T-cell (primary cell): Measurements from ENCODE around the gene TRNP1. TPM values are rescaled to one million over a fixed set of nuclear protein-coding genes. Genes with fewer than 3 reads are reported as not detected.

Source experiments
- ATAC-seq, 4 experiments: fragments of 200-7000 bp in 3 of 4; fragments of 150-1000 bp in 1 of 4; cut with Tn5 transposase; replicated peaks in 1 of 4; 1 replicate in 3 of 4; 2 replicates in 1 of 4; pipeline ENCODE4 v1.10.0; 2021; ENCODE audit warnings: moderate library complexity in 3 of 4, mild to moderate bottlenecking in 2 of 4, moderate number of reproducible peaks in 1 of 4
- CTCF ChIA-PET, 2 donors: fragments of 300-600 bp; sonication (Branson Sonifier 250); formaldehyde crosslinking; loops; one replicate each; lab custom pipeline; 2022; ENCODE audit warnings: antibody characterized with exemption in 2 of 2; lab: Charles Lee
- POLR2A ChIA-PET, 2 donors: fragments of 300-600 bp; sonication (Branson Sonifier 250); formaldehyde crosslinking; loops; one replicate each; lab custom pipeline; 2022; ENCODE audit warnings: antibody characterized with exemption in 2 of 2; lab: Charles Lee
- DNase-seq, 35 experiments: peaks; one replicate each; pipeline versions ENCODE4 v3.0.0 to v3.0.0-alpha.2; 2013 to 2023
- H3K27ac ChIP-seq: one replicate; pipeline ENCODE4 v1.5.1; 2013; ENCODE audit warnings: low read length
- H3K27me3 ChIP-seq, 2 experiments: replicated peaks in 1 of 2; 1 replicate in 1 of 2; 2 replicates in 1 of 2; pipeline versions ENCODE4 v1.6.1 to v1.7.0; 2013; ENCODE audit warnings: low read length in 1 of 2, mixed read lengths in 1 of 2; ENCODE audit not compliant: control insufficient read depth in 2 of 2, insufficient read depth in 2 of 2; ENCODE audit errors: extremely low read depth in 1 of 2
- H3K36me3 ChIP-seq, 2 donors: 1 replicate in 1 of 2; 2 replicates in 1 of 2; pipeline versions ENCODE4 v1.6.1 to v1.7.0; 2013; ENCODE audit warnings: low read length in 1 of 2; ENCODE audit not compliant: control insufficient read depth in 2 of 2, insufficient read depth in 1 of 2; ENCODE audit errors: extremely low read depth in 1 of 2
- H3K4me1 ChIP-seq, 2 experiments: 1 replicate in 1 of 2; 2 replicates in 1 of 2; pipeline versions ENCODE4 v1.6.1 to v1.7.0; 2013; ENCODE audit warnings: low read length in 2 of 2, mixed read lengths in 1 of 2; ENCODE audit not compliant: insufficient read depth in 2 of 2, control insufficient read depth in 1 of 2; ENCODE audit errors: extremely low read depth in 1 of 2
- H3K4me3 ChIP-seq, 2 donors: 1 replicate in 1 of 2; 2 replicates in 1 of 2; pipeline versions ENCODE4 v1.5.1 to v1.7.0; 2013; ENCODE audit warnings: mild to moderate bottlenecking in 2 of 2, low read length in 1 of 2, moderate library complexity in 1 of 2; ENCODE audit not compliant: control insufficient read depth in 1 of 2; ENCODE audit errors: extremely low read depth in 1 of 2
- H3K9me3 ChIP-seq: 2 replicates; pipeline ENCODE4 v1.7.0; 2013
- H3K27ac Mint-ChIP-seq, 2 donors: one replicate each; pipeline ENCODE4 v1.8.0; 2020 to 2021; ENCODE audit warnings: mild to moderate bottlenecking in 2 of 2, mixed read lengths in 2 of 2
- H3K27me3 Mint-ChIP-seq, 2 donors: one replicate each; pipeline ENCODE4 v1.8.0; 2021 to 2022; ENCODE audit warnings: mixed read lengths in 2 of 2
- H3K36me3 Mint-ChIP-seq: one replicate; pipeline ENCODE4 v1.8.0; 2021; ENCODE audit warnings: mixed read lengths
- H3K4me1 Mint-ChIP-seq, 3 donors: one replicate each; pipeline ENCODE4 v1.8.0; 2020 to 2022; ENCODE audit warnings: mixed read lengths in 3 of 3, mild to moderate bottlenecking in 1 of 3
- H3K4me3 Mint-ChIP-seq, 3 donors: one replicate each; pipeline ENCODE4 v1.8.0; 2020 to 2022; ENCODE audit warnings: mild to moderate bottlenecking in 3 of 3, mixed read lengths in 3 of 3, moderate library complexity in 3 of 3
- H3K9me3 Mint-ChIP-seq, 3 donors: one replicate each; pipeline ENCODE4 v1.8.0; 2020 to 2022; ENCODE audit warnings: mixed read lengths in 3 of 3
- WGBS: methylation state at CpG from one replicate; pipeline ENCODE4 v1.1.5; 2013; ENCODE audit warnings: missing lambda C conversion rate; ENCODE audit not compliant: insufficient coverage; 5-methylcytosine and 5-hydroxymethylcytosine counted together
- total RNA-seq, 35 experiments: library from RNA in 6 of 35; stranded (reverse) in 6 of 35; fragments of 120-200 nt in 1 of 35; gene quantifications; one replicate each; pipeline versions ENCODE4 v1.2.1 to v1.2.4 and lab custom pipeline; 2013 to 2026

Gene TRNP1
- total RNA-seq, 5 donors from 2014 or later (not counting 1 experiment from before 2014, with no cell fraction given), result 0.26 to 0.53 (median 0.38) TPM; not detected in 2

- CTCF ChIA-PET, result interaction anchor here in 1 of 2 donors (0.7 kb wide), 1 partner anchor 42 kb away, joined by 3 read pairs; no protein-coding TSS in a partner anchor
- H3K9me3 ChIP-seq, result no peaks in the 10 kb centered on the region
Measured at GRCh38 chr1:27003745-27004470, 10.4 kb downstream of the TRNP1 start.

GRCh38 chr1:27004471-27005165, 11.1 kb downstream of the TRNP1 start:
- POLR2A ChIA-PET, result no interaction called here
- Mint-ChIP-seq H3K4me1 (peaks cover 0 to 3% (median 0%) of the 10 kb centered on the region in 3 donors), H3K27ac (no peak overlapping the region), H3K4me3 (no peak overlapping the region), H3K36me3 (no peaks in the 10 kb centered on the region), H3K27me3 (peaks cover 0 to 6% of the 10 kb centered on the region in 2 donors), H3K9me3 (no peaks in the 10 kb centered on the region)
- Histone ChIP-seq H3K4me1 (no peaks in the 10 kb centered on the region), H3K36me3 (no peaks in the 10 kb centered on the region), H3K27ac (no peak overlapping the region), H3K27me3 (peaks cover 0 to 44% of the 10 kb centered on the region in 2 experiments), H3K9me3 (no peaks in the 10 kb centered on the region), H3K4me3 (no peak overlapping the region)
- DNase-seq (no peak), ATAC-seq (no peak)
- WGBS, result no CpG with 5 or more reads among the region's 10 CpGs
- CTCF ChIA-PET, result no interaction called here

More at GRCh38 chr1:27003745-27004470, 10.4 kb downstream of the TRNP1 start:
- Histone ChIP-seq H3K27ac (no peak overlapping the region), H3K27me3 (peaks cover 0 to 47% of the 10 kb centered on the region in 2 experiments), H3K4me3 (no peak overlapping the region), H3K4me1 (no peaks in the 10 kb centered on the region), H3K36me3 (no peaks in the 10 kb centered on the region)
- WGBS, result 89% methylated on average over 3 of the region's 7 CpGs
- no peak overlapping the region for H3K27ac Mint-ChIP-seq
- DNase-seq (no peak), ATAC-seq (no peak)
- POLR2A ChIA-PET, result no interaction called here
- no peaks in the 10 kb centered on the region for H3K36me3 Mint-ChIP-seq
- H3K9me3 Mint-ChIP-seq, result no peaks in the 10 kb centered on the region
- peaks cover 0 to 6% of the 10 kb centered on the region in 2 donors for H3K27me3 Mint-ChIP-seq
- peaks cover 0 to 3% (median 0%) of the 10 kb centered on the region in 3 donors for H3K4me1 Mint-ChIP-seq
- H3K4me3 Mint-ChIP-seq, result no peak overlapping the region

GRCh38 chr1:27005166-27005530, 11.7 kb downstream of the TRNP1 start:
- no peak overlapping the region for H3K4me3 Mint-ChIP-seq
- Histone ChIP-seq H3K4me1 (no peaks in the 10 kb centered on the region), H3K27ac (no peak overlapping the region), H3K4me3 (no peak overlapping the region), H3K36me3 (no peaks in the 10 kb centered on the region), H3K27me3 (peaks cover 0 to 48% of the 10 kb centered on the region in 2 experiments), H3K9me3 (no peaks in the 10 kb centered on the region)
- H3K36me3 Mint-ChIP-seq, result no peaks in the 10 kb centered on the region
- H3K4me1 Mint-ChIP-seq, result peaks cover 0 to 3% (median 0%) of the 10 kb centered on the region in 3 donors
- H3K27ac Mint-ChIP-seq, result no peak overlapping the region
- DNase-seq (no peak), ATAC-seq (no peak)
- ChIA-PET POLR2A (no interaction called here), CTCF (no interaction called here)
- WGBS, result 94% methylated on average over 2 of the region's 3 CpGs
- peaks cover 0 to 10% of the 10 kb centered on the region in 2 donors for H3K27me3 Mint-ChIP-seq
- no peaks in the 10 kb centered on the region for H3K9me3 Mint-ChIP-seq

DNA sequence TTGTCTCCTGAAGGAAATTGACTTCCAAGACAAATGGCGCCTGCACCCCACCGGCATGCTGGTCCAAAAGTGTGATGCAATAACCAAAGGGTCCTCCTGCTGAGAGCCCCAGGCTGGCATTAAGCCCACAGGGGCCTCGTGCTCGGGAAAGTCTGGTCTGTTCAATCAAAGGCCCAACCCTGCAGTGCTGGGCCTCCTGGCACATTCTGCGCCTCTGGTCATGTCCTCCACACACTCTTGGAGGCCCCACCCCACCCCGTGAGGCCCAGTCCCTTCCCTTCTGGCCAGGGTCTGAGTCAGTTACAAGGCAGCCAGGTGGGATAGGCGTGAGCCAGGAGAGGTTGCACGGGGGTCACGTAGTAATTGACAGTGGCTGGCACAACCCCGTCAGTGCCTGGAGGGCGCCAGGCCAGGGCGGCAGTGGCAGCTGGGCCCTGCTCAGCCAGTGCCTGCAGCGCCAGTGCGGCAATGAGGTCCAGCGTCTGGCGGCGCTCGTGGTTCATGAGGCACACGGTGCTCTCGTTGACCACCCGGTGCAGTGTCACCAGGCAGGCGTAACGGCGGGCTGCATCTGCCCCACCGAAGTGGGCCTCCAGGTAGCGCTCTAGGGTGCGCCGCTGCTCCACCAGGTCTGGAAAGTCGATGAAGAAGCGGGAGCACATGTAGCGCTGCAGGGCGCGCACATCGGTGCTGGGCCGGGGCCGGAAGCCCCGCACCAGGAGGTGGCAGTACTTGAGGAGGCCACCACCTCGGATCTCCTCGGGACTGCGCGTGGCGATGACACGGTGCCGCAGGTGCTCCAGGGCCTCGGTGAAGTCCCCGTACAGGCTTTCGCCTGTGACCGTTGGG, 12.4 kb downstream of the TRNP1 start:
- WGBS, result 94% methylated on average over 47 of the region's 48 CpGs
- Histone ChIP-seq H3K9me3 (no peaks in the 10 kb centered on the region), H3K36me3 (no peaks in the 10 kb centered on the region), H3K27me3 (peaks cover 0 to 54% of the 10 kb centered on the region in 2 experiments), H3K27ac (no peak overlapping the region), H3K4me1 (no peaks in the 10 kb centered on the region), H3K4me3 (no peak overlapping the region)
- Mint-ChIP-seq H3K4me3 (no peak overlapping the region), H3K27me3 (peaks cover 0 to 13% of the 10 kb centered on the region in 2 donors), H3K4me1 (peaks cover 0 to 3% (median 0%) of the 10 kb centered on the region in 3 donors), H3K36me3 (no peaks in the 10 kb centered on the region), H3K27ac (no peak overlapping the region), H3K9me3 (no peaks in the 10 kb centered on the region)
- POLR2A ChIA-PET, result no interaction called here
- ATAC-seq (no peak), DNase-seq (no peak)
- CTCF ChIA-PET, result no interaction called here

DNA sequence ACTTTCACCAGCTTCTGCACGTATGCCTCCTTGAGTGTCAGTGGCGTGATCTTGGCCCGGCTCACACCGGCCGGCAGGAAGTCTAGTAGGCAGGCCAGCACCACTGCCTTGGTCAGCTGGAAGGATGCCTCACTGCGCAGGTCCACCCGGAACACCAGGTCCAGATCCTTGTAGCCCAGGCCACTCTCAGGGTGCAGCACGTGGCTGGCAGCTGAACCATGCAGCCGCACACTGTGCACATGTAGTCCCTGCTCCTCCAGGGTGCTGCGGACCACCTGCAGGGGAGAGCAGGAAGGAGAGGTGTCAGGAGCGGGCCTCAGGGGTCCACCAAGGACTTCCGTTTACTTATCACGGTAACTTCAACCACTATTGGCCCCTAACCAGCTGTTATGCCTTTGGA, 13.2 kb downstream of the TRNP1 start:
- ATAC-seq (no peak), DNase-seq (no peak)
- no peak overlapping the region for H3K27ac ChIP-seq
- H3K27me3 ChIP-seq, result peaks cover 3 to 55% of the 10 kb centered on the region in 2 experiments
- no peaks in the 10 kb centered on the region for H3K9me3 ChIP-seq
- ChIA-PET POLR2A (no interaction called here), CTCF (interaction anchor here in 1 of 2 donors (0.5 to 0.6 kb wide), 2 partner anchors 107 to 189 kb away, joined by 3 to 4 read pairs; no protein-coding TSS in a partner anchor)
- no peak overlapping the region for H3K4me3 ChIP-seq
- no peaks in the 10 kb centered on the region for H3K36me3 ChIP-seq
- Mint-ChIP-seq H3K9me3 (no peaks in the 10 kb centered on the region), H3K4me1 (peaks cover 0 to 2% (median 0%) of the 10 kb centered on the region in 3 donors), H3K4me3 (no peak overlapping the region), H3K36me3 (no peaks in the 10 kb centered on the region), H3K27ac (no peak overlapping the region), H3K27me3 (peaks cover 5 to 21% of the 10 kb centered on the region in 2 donors)
- WGBS, result 89% methylated on average over 8 of the region's 13 CpGs
- no peaks in the 10 kb centered on the region for H3K4me1 ChIP-seq
